Nephron progenitor cell (in vitro differentiated cells): ENCODE data around the gene C2orf81.

ENCODE experiments used
- DNase-seq: peaks from one replicate; pipeline ENCODE4 v3.0.0; 2021
- H3K27ac Mint-ChIP-seq: 2 replicates; pipeline ENCODE4 v1.8.0; 2021; ENCODE audit warnings: mild to moderate bottlenecking, moderate library complexity, mixed read lengths
- H3K27me3 Mint-ChIP-seq: 2 replicates; pipeline ENCODE4 v1.8.0; 2021; ENCODE audit warnings: mild to moderate bottlenecking, low read depth, mixed read lengths; ENCODE audit not compliant: poor library complexity
- H3K36me3 Mint-ChIP-seq: 2 replicates; pipeline ENCODE4 v1.8.0; 2021; ENCODE audit warnings: low read depth, mixed read lengths
- H3K4me1 Mint-ChIP-seq: 2 replicates; pipeline ENCODE4 v1.8.0; 2021; ENCODE audit warnings: mixed read lengths
- H3K4me3 Mint-ChIP-seq: 2 replicates; pipeline ENCODE4 v1.8.0; 2021; ENCODE audit warnings: mild to moderate bottlenecking, moderate library complexity, mixed read lengths
- H3K9me3 Mint-ChIP-seq: 2 replicates; pipeline ENCODE4 v1.8.0; 2021; ENCODE audit warnings: mild to moderate bottlenecking, moderate library complexity, mixed read lengths
- TF ChIP-seq, protein P1 (sequence below): fragments of 200-600 bp; sonication (generic); IDR thresholded peaks from 2 replicates; pipeline ENCODE4 v1.5.0; 2021; ENCODE audit warnings: antibody characterized with exemption

Gene C2orf81

GRCh38 chr2:74414441-74414840 is 7.0 kb downstream of the C2orf81 start:
- peaks cover 6% of the 10 kb centered on the region for H3K27me3 Mint-ChIP-seq
- H3K36me3 Mint-ChIP-seq: peaks cover 2% of the 10 kb centered on the region
- H3K27ac Mint-ChIP-seq: no peak overlapping the region
- DNase-seq: no peak
- H3K4me3 Mint-ChIP-seq: no peak overlapping the region
- H3K4me1 Mint-ChIP-seq: peaks cover 10% of the 10 kb centered on the region
- no peaks in the 10 kb centered on the region for H3K9me3 Mint-ChIP-seq
- TF ChIP-seq, protein P1, sequence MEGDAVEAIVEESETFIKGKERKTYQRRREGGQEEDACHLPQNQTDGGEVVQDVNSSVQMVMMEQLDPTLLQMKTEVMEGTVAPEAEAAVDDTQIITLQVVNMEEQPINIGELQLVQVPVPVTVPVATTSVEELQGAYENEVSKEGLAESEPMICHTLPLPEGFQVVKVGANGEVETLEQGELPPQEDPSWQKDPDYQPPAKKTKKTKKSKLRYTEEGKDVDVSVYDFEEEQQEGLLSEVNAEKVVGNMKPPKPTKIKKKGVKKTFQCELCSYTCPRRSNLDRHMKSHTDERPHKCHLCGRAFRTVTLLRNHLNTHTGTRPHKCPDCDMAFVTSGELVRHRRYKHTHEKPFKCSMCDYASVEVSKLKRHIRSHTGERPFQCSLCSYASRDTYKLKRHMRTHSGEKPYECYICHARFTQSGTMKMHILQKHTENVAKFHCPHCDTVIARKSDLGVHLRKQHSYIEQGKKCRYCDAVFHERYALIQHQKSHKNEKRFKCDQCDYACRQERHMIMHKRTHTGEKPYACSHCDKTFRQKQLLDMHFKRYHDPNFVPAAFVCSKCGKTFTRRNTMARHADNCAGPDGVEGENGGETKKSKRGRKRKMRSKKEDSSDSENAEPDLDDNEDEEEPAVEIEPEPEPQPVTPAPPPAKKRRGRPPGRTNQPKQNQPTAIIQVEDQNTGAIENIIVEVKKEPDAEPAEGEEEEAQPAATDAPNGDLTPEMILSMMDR: no peak

GRCh38 chr2:74413001-74413698 is 8.3 kb downstream of the C2orf81 start:
- H3K27ac Mint-ChIP-seq: no peak overlapping the region

DNA sequence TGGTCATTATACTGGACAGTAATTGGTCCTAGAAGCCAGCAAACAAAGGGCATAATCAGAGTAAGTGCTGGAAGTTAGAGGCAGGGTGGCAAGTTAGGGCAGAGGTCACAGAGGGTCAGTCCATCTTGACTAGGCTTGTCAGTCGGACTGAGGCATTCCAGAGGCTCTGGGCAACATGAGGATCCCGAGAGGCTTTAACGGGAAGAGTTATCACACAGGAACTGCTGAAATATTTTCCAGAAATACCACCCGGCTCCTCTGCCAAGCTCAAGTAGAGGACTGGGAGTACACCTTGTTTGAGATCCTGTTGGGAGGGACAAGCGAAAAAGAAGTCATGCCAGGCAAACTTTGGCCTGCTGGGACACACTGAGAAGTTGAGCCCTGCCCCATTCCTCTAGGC is 13.7 kb downstream of the C2orf81 start:
- Mint-ChIP-seq H3K4me3 (no peak overlapping the region), H3K36me3 (peaks cover 4% of the 10 kb centered on the region), H3K9me3 (no peaks in the 10 kb centered on the region), H3K27ac (no peak overlapping the region), H3K4me1 (no peaks in the 10 kb centered on the region), H3K27me3 (peaks cover 42% of the 10 kb centered on the region)
- TF ChIP-seq, protein P1: no peak
- DNase-seq: no peak

More at GRCh38 chr2:74413001-74413698, 8.3 kb downstream of the C2orf81 start:
- Mint-ChIP-seq H3K4me3 (no peak overlapping the region), H3K4me1 (peaks cover 10% of the 10 kb centered on the region), H3K9me3 (no peaks in the 10 kb centered on the region), H3K36me3 (peaks cover 4% of the 10 kb centered on the region), H3K27me3 (peaks cover 16% of the 10 kb centered on the region)
- TF ChIP-seq, protein P1: no peak
- DNase-seq: no peak

- Mint-ChIP-seq H3K27ac (no peak overlapping the region), H3K36me3 (peaks cover 4% of the 10 kb centered on the region), H3K4me1 (no peaks in the 10 kb centered on the region), H3K4me3 (no peak overlapping the region), H3K27me3 (peaks cover 50% of the 10 kb centered on the region), H3K9me3 (no peaks in the 10 kb centered on the region)
- no peak for DNase-seq
- TF ChIP-seq, protein P1: no peak
Observed at GRCh38 chr2:74406035-74406434, 15.4 kb downstream of the C2orf81 start.

DNA sequence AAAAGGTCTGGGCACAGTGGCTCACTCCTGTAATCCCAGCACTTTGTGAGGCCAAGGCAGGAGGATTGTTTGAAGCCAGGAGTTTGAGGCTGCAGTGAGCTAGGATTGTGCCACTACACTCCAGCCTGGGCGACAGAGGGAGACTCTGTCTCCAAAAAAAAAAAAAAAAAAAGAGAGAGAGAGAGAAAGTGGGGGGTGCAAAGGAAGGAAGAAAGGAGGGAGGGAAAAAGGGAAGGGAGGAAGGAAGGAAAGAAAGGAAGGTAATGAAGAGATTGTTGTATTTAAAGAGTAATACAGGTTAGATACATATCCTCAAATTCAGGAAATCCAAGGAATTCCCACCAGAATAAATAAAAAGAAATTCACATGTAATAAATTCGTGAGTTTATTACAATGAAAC is 19.5 kb downstream of the C2orf81 start:
- Mint-ChIP-seq H3K27me3 (peaks cover 31% of the 10 kb centered on the region), H3K36me3 (no peaks in the 10 kb centered on the region), H3K9me3 (no peaks in the 10 kb centered on the region), H3K4me1 (no peaks in the 10 kb centered on the region), H3K27ac (no peak overlapping the region), H3K4me3 (no peak overlapping the region)
- TF ChIP-seq, protein P1: no peak
- no peak for DNase-seq

DNA sequence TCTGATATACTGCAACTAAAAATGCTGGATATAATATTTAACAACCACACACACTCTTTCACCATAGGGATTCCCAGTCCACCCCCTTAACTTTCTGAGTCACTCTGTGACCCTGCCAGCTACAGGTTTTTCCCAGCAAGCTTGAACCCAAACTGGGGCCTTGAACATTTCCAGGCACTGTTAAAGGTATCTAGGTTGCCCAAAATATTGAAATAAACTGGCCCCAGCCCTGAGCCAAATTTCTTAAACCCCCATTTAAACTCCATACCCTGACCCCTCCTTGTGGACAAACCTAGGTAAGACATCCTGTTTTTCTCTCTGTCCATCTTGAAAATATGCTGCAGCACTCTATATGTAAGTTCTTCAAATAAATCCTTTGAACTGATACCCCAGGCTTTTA is 21.6 kb downstream of the C2orf81 start:
- TF ChIP-seq, protein P1: peak; percentile 63
- Mint-ChIP-seq H3K36me3 (no peaks in the 10 kb centered on the region), H3K9me3 (no peaks in the 10 kb centered on the region)

More for the DNA sequence above, 21.6 kb downstream of the C2orf81 start:
- Mint-ChIP-seq H3K27ac (no peak overlapping the region), H3K4me3 (no peak overlapping the region), H3K27me3 (peaks cover 22% of the 10 kb centered on the region), H3K4me1 (peaks cover 5% of the 10 kb centered on the region)
- DNase-seq: no peak
